H9 (cell line): ENCODE data around the gene S100G. TPM values are rescaled to one million over a fixed set of nuclear protein-coding genes. Genes with fewer than 3 reads are reported as not detected.

ENCODE experiments used
- DNase-seq: peaks from one replicate; pipeline ENCODE4 v3.0.0-alpha.2; 2017
- H2AFZ ChIP-seq: one replicate; pipeline ENCODE4 v1.6.1; 2013; ENCODE audit warnings: mild to moderate bottlenecking, low read length, control low read depth, moderate library complexity
- H2AK5ac ChIP-seq: 2 replicates; pipeline ENCODE4 v1.6.1; 2013; ENCODE audit warnings: low read length, control low read depth, mixed read lengths; ENCODE audit not compliant: insufficient read length
- H2BK120ac ChIP-seq: one replicate; pipeline ENCODE4 v1.6.1; 2013; ENCODE audit warnings: low read depth, mild to moderate bottlenecking, low read length, control low read depth, inconsistent platforms; ENCODE audit not compliant: poor library complexity, severe bottlenecking
- H2BK12ac ChIP-seq: 2 replicates; pipeline ENCODE4 v1.6.1; 2013; ENCODE audit warnings: low read length, control low read depth, mixed read lengths, low read depth; ENCODE audit not compliant: insufficient read length
- H2BK15ac ChIP-seq: 2 replicates; pipeline ENCODE4 v1.6.1; 2013; ENCODE audit warnings: low read depth, low read length, control low read depth
- H2BK20ac ChIP-seq: one replicate; pipeline ENCODE4 v1.6.1; 2013; ENCODE audit warnings: low read depth, mild to moderate bottlenecking, low read length, control low read depth, inconsistent platforms; ENCODE audit not compliant: poor library complexity, severe bottlenecking
- H2BK5ac ChIP-seq: 2 replicates; pipeline ENCODE4 v1.6.1; 2013; ENCODE audit warnings: low read length, control low read depth, mixed read lengths; ENCODE audit not compliant: insufficient read length
- H3K14ac ChIP-seq: 2 replicates; pipeline ENCODE4 v1.6.1; 2013; ENCODE audit warnings: low read length, control low read depth; ENCODE audit not compliant: insufficient read depth
- H3K18ac ChIP-seq: 2 replicates; pipeline ENCODE4 v1.6.1; 2013; ENCODE audit warnings: low read depth, mild to moderate bottlenecking, mixed read lengths, low read length, control low read depth; ENCODE audit not compliant: insufficient read length
- H3K23ac ChIP-seq: 2 replicates; pipeline ENCODE4 v1.6.1; 2013; ENCODE audit warnings: low read length, control low read depth, mixed read lengths, low read depth; ENCODE audit not compliant: insufficient read length
- H3K23me2 ChIP-seq: 2 replicates; pipeline ENCODE4 v1.6.1; 2013; ENCODE audit warnings: low read depth, mild to moderate bottlenecking, mixed read lengths, low read length, control low read depth; ENCODE audit not compliant: insufficient read length, poor library complexity, severe bottlenecking
- H3K27ac ChIP-seq: 2 replicates; pipeline ENCODE4 v1.5.1; 2013; ENCODE audit warnings: low read length, control low read depth, mixed read lengths, low read depth; ENCODE audit not compliant: insufficient read length
- H3K27me3 ChIP-seq: 2 replicates; pipeline ENCODE4 v1.6.1; 2013; ENCODE audit warnings: low read length, control low read depth, inconsistent platforms; ENCODE audit not compliant: insufficient read depth
- H3K4ac ChIP-seq: 2 replicates; pipeline ENCODE4 v1.6.1; 2013; ENCODE audit warnings: low read depth, mild to moderate bottlenecking, control low read depth, inconsistent platforms, low read length, moderate library complexity
- H3K4me1 ChIP-seq: 2 replicates; pipeline ENCODE4 v1.6.1; 2013; ENCODE audit warnings: low read length, control low read depth, inconsistent platforms; ENCODE audit not compliant: insufficient read depth
- H3K4me2 ChIP-seq: 2 replicates; pipeline ENCODE4 v1.6.1; 2013; ENCODE audit warnings: low read length, control low read depth, mixed read lengths; ENCODE audit not compliant: insufficient read length, insufficient read depth
- H3K56ac ChIP-seq: 2 replicates; pipeline ENCODE4 v1.6.1; 2013; ENCODE audit warnings: low read depth, mild to moderate bottlenecking, mixed read lengths, low read length, control low read depth; ENCODE audit not compliant: insufficient read length
- H3K79me1 ChIP-seq: 2 replicates; pipeline ENCODE4 v1.6.1; 2013; ENCODE audit warnings: low read depth, mild to moderate bottlenecking, moderate library complexity, low read length, control low read depth, inconsistent platforms; ENCODE audit not compliant: insufficient read depth, poor library complexity, severe bottlenecking
- H3K79me2 ChIP-seq: 2 replicates; pipeline ENCODE4 v1.6.1; 2013; ENCODE audit warnings: low read length, control low read depth, inconsistent platforms; ENCODE audit not compliant: insufficient read depth
- H3K9ac ChIP-seq: 2 replicates; pipeline ENCODE4 v1.6.1; 2013; ENCODE audit warnings: low read length, control low read depth, mixed read lengths; ENCODE audit not compliant: insufficient read length; ENCODE audit errors: extremely low read depth
- H3K9me3 ChIP-seq: one replicate; pipeline ENCODE4 v1.6.1; 2013; ENCODE audit warnings: low read depth, low read length, inconsistent platforms; ENCODE audit not compliant: control insufficient read depth
- H3T11ph ChIP-seq: one replicate; pipeline ENCODE4 v1.6.1; 2013; ENCODE audit warnings: mild to moderate bottlenecking, low read length, control low read depth, inconsistent platforms
- H4K20me1 ChIP-seq: one replicate; pipeline ENCODE4 v1.6.1; 2013; ENCODE audit not compliant: control insufficient read depth, insufficient read length, insufficient read depth
- H4K5ac ChIP-seq: 2 replicates; pipeline ENCODE4 v1.6.1; 2013; ENCODE audit warnings: low read depth, mild to moderate bottlenecking, mixed read lengths, low read length, control low read depth; ENCODE audit not compliant: insufficient read length
- H4K8ac ChIP-seq: replicated peaks from 2 replicates; pipeline ENCODE4 v1.6.1; 2013; ENCODE audit warnings: low read length, control low read depth, mixed read lengths, low read depth; ENCODE audit not compliant: insufficient read length
- H4K91ac ChIP-seq: 2 replicates; pipeline ENCODE4 v1.6.1; 2013; ENCODE audit warnings: low read depth, mild to moderate bottlenecking, moderate library complexity, mixed read lengths, low read length, control low read depth; ENCODE audit not compliant: insufficient read length
- H3K27ac Mint-ChIP-seq, 3 experiments: 2 replicates in 2 of 3; 3 replicates in 1 of 3; pipeline ENCODE4 v1.8.0; 2020 to 2021; ENCODE audit warnings: mixed read lengths in 3 of 3, mild to moderate bottlenecking in 1 of 3, moderate library complexity in 1 of 3
- H3K27me3 Mint-ChIP-seq: 2 replicates; pipeline ENCODE4 v1.8.0; 2021; ENCODE audit warnings: low read depth, mild to moderate bottlenecking, moderate library complexity, mixed read lengths
- H3K36me3 Mint-ChIP-seq, 3 experiments: 2 replicates in 2 of 3; 3 replicates in 1 of 3; pipeline ENCODE4 v1.8.0; 2020 to 2021; ENCODE audit warnings: low read depth in 3 of 3, mixed read lengths in 3 of 3; ENCODE audit not compliant: insufficient read depth in 1 of 3
- H3K4me1 Mint-ChIP-seq, 2 experiments: 2 replicates each; pipeline ENCODE4 v1.8.0; 2020; ENCODE audit warnings: mixed read lengths in 2 of 2
- H3K4me3 Mint-ChIP-seq, 2 experiments: 2 replicates in 1 of 2; 3 replicates in 1 of 2; pipeline ENCODE4 v1.8.0; 2020 to 2021; ENCODE audit warnings: mild to moderate bottlenecking in 2 of 2, mixed read lengths in 2 of 2, moderate library complexity in 1 of 2
- H3K9me3 Mint-ChIP-seq, 2 experiments: 2 replicates in 1 of 2; 3 replicates in 1 of 2; pipeline ENCODE4 v1.8.0; 2020; ENCODE audit warnings: mild to moderate bottlenecking in 2 of 2, mixed read lengths in 2 of 2, moderate library complexity in 1 of 2
- CTCF ChIP-seq: fragments of 200-600 bp; sonication (generic); conservative IDR thresholded peaks from 3 replicates; pipeline ENCODE4 v1.8.0; 2021; ENCODE audit warnings: antibody characterized with exemption, mild to moderate bottlenecking
- WGBS: extraction: QIAGEN DNeasy Blood & Tissue Kit; methylation state at CpG from one replicate; pipeline ENCODE4 v1.1.7; 2013; ENCODE audit warnings: missing lambda C conversion rate, low lambda C conversion rate, mixed read lengths; ENCODE audit not compliant: insufficient read length; ENCODE audit errors: extremely low coverage; 5-methylcytosine and 5-hydroxymethylcytosine counted together
- total RNA-seq: library from RNA; stranded (reverse); gene quantifications from 2 replicates; pipeline ENCODE4 v1.2.1, GENCODE V29; 2021

S100G gene
- total RNA-seq, 1 experiment from 2014 or later = not detected

- no peak overlapping the region for H3K4me2 ChIP-seq
- no peak for DNase-seq
These were observed 46.1 kb upstream of the S100G start for GRCh38 chrX:16603822-16604221.

More at GRCh38 chrX:16603822-16604221, 46.1 kb upstream of the S100G start:
- H4K5ac ChIP-seq = no peak overlapping the region
- TF ChIP-seq CTCF = no peak
- no peak overlapping the region for H3K9ac ChIP-seq
- H3K4me1 ChIP-seq = no peaks in the 10 kb centered on the region
- H3K9me3 ChIP-seq = no peaks in the 10 kb centered on the region
- H3K27me3 Mint-ChIP-seq = no peaks in the 10 kb centered on the region
- H2BK5ac ChIP-seq = no peak overlapping the region
- H4K20me1 ChIP-seq = no peaks in the 10 kb centered on the region
- no peak overlapping the region for H3K4ac ChIP-seq
- no peak overlapping the region for H2BK20ac ChIP-seq
- H3K79me2 ChIP-seq = no peaks in the 10 kb centered on the region
- H2AK5ac ChIP-seq = no peak overlapping the region
- H3K27ac Mint-ChIP-seq = peak overlapping the region; percentile 50 to 74 (median 64); a peak in 5 of 7 replicates
- no peak overlapping the region for H3K4me3 Mint-ChIP-seq
- no peaks in the 10 kb centered on the region for H3K27me3 ChIP-seq
- H3K36me3 Mint-ChIP-seq = peaks cover 29 to 68% (median 57%) of the 10 kb centered on the region in 3 experiments
- no peak overlapping the region for H2BK12ac ChIP-seq
- H4K8ac ChIP-seq = no peak overlapping the region
- H3K14ac ChIP-seq = no peak overlapping the region
- WGBS = no CpG with 5 or more reads among the region's 4 CpGs
- H3K79me1 ChIP-seq = no peaks in the 10 kb centered on the region
- no peak overlapping the region for H3K18ac ChIP-seq
- H2BK120ac ChIP-seq = no peak overlapping the region
- H2AFZ ChIP-seq = no peak overlapping the region
- no peaks in the 10 kb centered on the region for H3K23me2 ChIP-seq
- no peak overlapping the region for H3K27ac ChIP-seq
- peaks cover 18 to 44% of the 10 kb centered on the region in 2 experiments for H3K4me1 Mint-ChIP-seq
- no peak overlapping the region for H3K23ac ChIP-seq
- H2BK15ac ChIP-seq = no peak overlapping the region
- no peak overlapping the region for H3T11ph ChIP-seq
- no peak overlapping the region for H3K56ac ChIP-seq
- 0 out of 5 replicates have a peak, but pooled peaks cover 0 to 3% of the 10 kb centered on the region in 2 experiments for H3K9me3 Mint-ChIP-seq
- no peak overlapping the region for H4K91ac ChIP-seq
